ENCODE results near the gene DNM1. TPM values are rescaled to one million over a fixed set of nuclear protein-coding genes. Genes with fewer than 3 reads are reported as not detected.

The DNM1 gene
- total and polyA plus RNA-seq, 10 of the 15 experiments (the other 5 are each of a cell fraction or from before 2014, with no cell fraction given) = 0.06 to 0.67 (median 0.19) TPM; not detected in 3

DNA sequence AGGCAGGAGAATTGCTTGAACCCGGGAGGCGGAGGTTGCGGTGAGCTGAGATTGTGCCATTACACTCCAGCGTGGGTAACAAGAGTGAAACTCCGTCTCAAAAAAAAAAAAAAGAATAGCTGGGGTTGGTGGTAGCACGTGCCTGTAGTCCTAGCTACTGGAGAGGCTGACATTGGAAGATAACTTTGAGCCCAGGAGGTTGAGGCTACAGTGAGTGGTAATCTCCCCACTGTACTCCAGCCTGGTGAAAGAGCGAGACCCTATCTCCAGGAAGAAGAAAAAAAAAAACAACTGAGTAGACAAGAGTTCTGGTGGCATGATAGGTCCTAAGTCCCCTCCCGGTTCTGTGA lies 46.4 kb downstream of the DNM1 start (continued):
- no peak for TF ChIP-seq NR2C1 (IDR thresholded peaks at IDR 0.05)
- TF ChIP-seq, protein P1, sequence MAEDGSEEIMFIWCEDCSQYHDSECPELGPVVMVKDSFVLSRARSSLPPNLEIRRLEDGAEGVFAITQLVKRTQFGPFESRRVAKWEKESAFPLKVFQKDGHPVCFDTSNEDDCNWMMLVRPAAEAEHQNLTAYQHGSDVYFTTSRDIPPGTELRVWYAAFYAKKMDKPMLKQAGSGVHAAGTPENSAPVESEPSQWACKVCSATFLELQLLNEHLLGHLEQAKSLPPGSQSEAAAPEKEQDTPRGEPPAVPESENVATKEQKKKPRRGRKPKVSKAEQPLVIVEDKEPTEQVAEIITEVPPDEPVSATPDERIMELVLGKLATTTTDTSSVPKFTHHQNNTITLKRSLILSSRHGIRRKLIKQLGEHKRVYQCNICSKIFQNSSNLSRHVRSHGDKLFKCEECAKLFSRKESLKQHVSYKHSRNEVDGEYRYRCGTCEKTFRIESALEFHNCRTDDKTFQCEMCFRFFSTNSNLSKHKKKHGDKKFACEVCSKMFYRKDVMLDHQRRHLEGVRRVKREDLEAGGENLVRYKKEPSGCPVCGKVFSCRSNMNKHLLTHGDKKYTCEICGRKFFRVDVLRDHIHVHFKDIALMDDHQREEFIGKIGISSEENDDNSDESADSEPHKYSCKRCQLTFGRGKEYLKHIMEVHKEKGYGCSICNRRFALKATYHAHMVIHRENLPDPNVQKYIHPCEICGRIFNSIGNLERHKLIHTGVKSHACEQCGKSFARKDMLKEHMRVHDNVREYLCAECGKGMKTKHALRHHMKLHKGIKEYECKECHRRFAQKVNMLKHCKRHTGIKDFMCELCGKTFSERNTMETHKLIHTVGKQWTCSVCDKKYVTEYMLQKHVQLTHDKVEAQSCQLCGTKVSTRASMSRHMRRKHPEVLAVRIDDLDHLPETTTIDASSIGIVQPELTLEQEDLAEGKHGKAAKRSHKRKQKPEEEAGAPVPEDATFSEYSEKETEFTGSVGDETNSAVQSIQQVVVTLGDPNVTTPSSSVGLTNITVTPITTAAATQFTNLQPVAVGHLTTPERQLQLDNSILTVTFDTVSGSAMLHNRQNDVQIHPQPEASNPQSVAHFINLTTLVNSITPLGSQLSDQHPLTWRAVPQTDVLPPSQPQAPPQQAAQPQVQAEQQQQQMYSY (CRISPR knock-in tag; IDR thresholded peaks at IDR 0.05) = no peak

DNA sequence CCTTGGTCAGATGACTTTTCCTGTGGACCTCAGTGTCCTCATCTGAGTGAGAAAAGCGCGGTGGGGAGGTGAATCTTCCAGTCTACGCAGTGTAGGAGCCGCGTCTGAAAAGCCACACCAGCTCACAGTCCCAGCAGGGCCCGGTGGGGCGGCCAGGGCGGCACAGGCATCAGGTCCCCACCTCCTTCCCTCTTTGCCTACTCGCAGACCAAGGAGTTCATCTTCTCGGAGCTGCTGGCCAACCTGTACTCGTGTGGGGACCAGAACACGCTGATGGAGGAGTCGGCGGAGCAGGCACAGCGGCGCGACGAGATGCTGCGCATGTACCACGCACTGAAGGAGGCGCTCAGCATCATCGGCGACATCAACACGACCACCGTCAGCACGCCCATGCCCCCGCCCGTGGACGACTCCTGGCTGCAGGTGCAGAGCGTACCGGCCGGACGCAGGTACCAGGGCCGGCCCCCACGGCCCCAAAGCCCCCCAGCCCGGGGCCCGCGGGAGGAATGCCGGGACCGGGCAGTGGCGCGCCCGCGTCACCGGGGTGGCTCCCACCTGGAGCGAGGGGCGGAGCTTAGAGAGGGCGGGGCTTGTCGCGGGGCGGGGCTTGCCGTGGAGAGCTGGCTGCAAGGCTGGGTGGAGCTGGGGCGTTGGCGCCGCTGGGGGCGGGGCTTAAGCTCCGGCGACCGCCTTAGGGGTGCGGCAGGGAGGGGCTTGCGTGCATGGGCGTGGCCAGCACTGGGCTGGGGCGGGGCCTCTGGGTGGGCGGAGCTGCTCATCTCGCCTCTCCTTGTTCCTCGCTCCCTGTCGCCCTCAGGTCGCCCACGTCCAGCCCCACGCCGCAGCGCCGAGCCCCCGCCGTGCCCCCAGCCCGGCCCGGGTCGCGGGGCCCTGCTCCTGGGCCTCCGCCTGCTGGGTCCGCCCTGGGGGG lies 47.0 kb downstream of the DNM1 start:
- POLR2A ChIA-PET = interaction anchor here (0.7 to 1.4 kb wide), 3 partner anchors 16 to 28 kb away, joined by 3 read pairs; partner anchors contain the start of genes GOLGA2 and SWI5
- no peaks in the 10 kb centered on the region for H3K79me2 ChIP-seq (ENCODE audit: control insufficient read depth, insufficient read depth, low read length)
- ATAC-seq = peak; percentile 96
- no peaks in the 10 kb centered on the region for H3K36me3 ChIP-seq (ENCODE audit: control insufficient read depth in 2 of 2, insufficient read depth in 2 of 2, low read length in 1 of 2)
- CTCF ChIA-PET = interaction anchor here (0.7 to 1.8 kb wide), 5 partner anchors 9 to 91 kb away, joined by 3 to 9 read pairs (median 3); no protein-coding TSS in a partner anchor
- no peak overlapping the region for H3K9ac ChIP-seq (ENCODE audit: control insufficient read depth, insufficient read depth, low read length)
- RAD21 ChIA-PET (ENCODE audit: unreplicated experiment) = no interaction called here
- intact Hi-C loops (cut with micrococcal nuclease; ENCODE audit: unreplicated experiment) = no loop called here
- H3K27ac ChIP-seq (ENCODE audit: control insufficient read depth, insufficient read depth) = no peak overlapping the region
- in situ Hi-C loops (cut with MboI) = no loop called here
- 7% methylated on average over 66 of the region's 81 CpGs for WGBS (ENCODE audit: insufficient coverage, insufficient replicate concordance, low lambda C conversion rate, missing lambda C conversion rate)
- peak overlapping the region; percentile 41 for H2AFZ ChIP-seq (ENCODE audit: control insufficient read depth, low read depth, low read length)
- no peaks in the 10 kb centered on the region for H3K9me3 ChIP-seq (replicated peaks; ENCODE audit: control insufficient read depth, insufficient read depth, low read length)
- H3K27me3 ChIP-seq (replicated peaks in 1 of 2; ENCODE audit: control insufficient read depth in 2 of 2, insufficient read depth in 2 of 2, low read length in 1 of 2) = peaks cover 0 to 3% of the 10 kb centered on the region in 2 experiments; a peak in 2 of 4 replicates
- no peaks in the 10 kb centered on the region for H4K20me1 ChIP-seq (ENCODE audit: control insufficient read depth, insufficient read depth)
- peak; percentile 25 for DNase-seq (ENCODE audit: low read depth, low spot score)
- FAIRE-seq = peak; percentile 97
- no TSS peak for BruUV-seq (replicated peaks)
- H3K4me1 ChIP-seq (ENCODE audit: control insufficient read depth, insufficient read depth, low read length) = no peaks in the 10 kb centered on the region
- H3K4me3 ChIP-seq = peak overlapping the region; percentile 64; the same call in 1 of the 2 replicates
- peak overlapping the region; percentile 79 for H3K4me2 ChIP-seq (ENCODE audit: control insufficient read depth, insufficient read depth)
- SMC1A ChIA-PET (ENCODE audit: uncharacterized antibody, unreplicated experiment) = interaction anchor here (1.4 kb wide), 1 partner anchor 9 kb away, joined by 3 read pairs; no protein-coding TSS in a partner anchor
- TF ChIP-seq MYC (IDR thresholded peaks at IDR 0.05; ENCODE audit: insufficient read depth, insufficient read length, insufficient replicate concordance, low read length, severe bottlenecking) (no peak), NR2F1 (conservative IDR thresholded peaks at IDR 0.05) (peak; percentile 63; the same call in 1 of the 2 replicates), LARP7 (IDR thresholded peaks at IDR 0.05) (no peak), YBX1 (IDR thresholded peaks at IDR 0.05) (no peak), JUNB (IDR thresholded peaks at IDR 0.05) (no peak), ATF7 (IDR thresholded peaks at IDR 0.05; ENCODE audit: low read depth) (no peak), NFXL1 (IDR thresholded peaks at IDR 0.05; ENCODE audit: borderline replicate concordance) (no peak), HDAC6 (IDR thresholded peaks at IDR 0.05; ENCODE audit: unreplicated experiment) (no peak), IKZF1 (conservative IDR thresholded peaks at IDR 0.05) (peak; percentile 13; the same call in 1 of the 2 replicates), NRF1 (conservative IDR thresholded peaks at IDR 0.05; ENCODE audit: low read depth, low read length) (0 out of 2 replicates have a peak, but pooled peaks have one; percentile 3), POU2F2 (IDR thresholded peaks at IDR 0.05; ENCODE audit: borderline replicate concordance, low read depth, low read length) (no peak), STAT1 (conservative IDR thresholded peaks at IDR 0.05) (no peak), FOXM1 (IDR thresholded peaks at IDR 0.05; ENCODE audit: low read depth, low read length) (no peak), POLR2AphosphoS5 (IDR thresholded peaks at IDR 0.05; ENCODE audit: low read length) (no peak), SP1 (IDR thresholded peaks at IDR 0.05; ENCODE audit: low read depth, low read length) (peak; percentile 40)
- TF ChIP-seq, protein P2, sequence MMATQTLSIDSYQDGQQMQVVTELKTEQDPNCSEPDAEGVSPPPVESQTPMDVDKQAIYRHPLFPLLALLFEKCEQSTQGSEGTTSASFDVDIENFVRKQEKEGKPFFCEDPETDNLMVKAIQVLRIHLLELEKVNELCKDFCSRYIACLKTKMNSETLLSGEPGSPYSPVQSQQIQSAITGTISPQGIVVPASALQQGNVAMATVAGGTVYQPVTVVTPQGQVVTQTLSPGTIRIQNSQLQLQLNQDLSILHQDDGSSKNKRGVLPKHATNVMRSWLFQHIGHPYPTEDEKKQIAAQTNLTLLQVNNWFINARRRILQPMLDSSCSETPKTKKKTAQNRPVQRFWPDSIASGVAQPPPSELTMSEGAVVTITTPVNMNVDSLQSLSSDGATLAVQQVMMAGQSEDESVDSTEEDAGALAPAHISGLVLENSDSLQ (IDR thresholded peaks at IDR 0.05) = no peak
